ENCODE results near the gene DNMBP.

Gene DNMBP

DNA sequence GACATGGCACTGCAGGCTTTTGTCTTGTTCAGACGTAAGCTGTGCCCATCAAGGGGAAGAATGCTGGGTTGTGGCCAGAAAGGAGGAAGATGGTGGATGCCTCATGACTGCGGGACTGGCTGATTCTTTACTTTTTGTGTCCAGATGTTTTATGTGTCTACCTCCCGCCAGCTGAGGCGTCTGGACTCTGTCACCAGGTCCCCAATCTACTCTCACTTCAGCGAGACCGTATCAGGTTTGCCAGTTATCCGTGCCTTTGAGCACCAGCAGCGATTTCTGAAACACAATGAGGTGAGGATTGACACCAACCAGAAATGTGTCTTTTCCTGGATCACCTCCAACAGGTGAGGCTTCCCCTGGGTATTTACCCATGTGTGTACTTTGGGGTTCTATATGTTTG lies 173.8 kb downstream of the DNMBP start:
- no peak for DNase-seq (ENCODE audit: low read depth in 2 of 2)

DNA sequence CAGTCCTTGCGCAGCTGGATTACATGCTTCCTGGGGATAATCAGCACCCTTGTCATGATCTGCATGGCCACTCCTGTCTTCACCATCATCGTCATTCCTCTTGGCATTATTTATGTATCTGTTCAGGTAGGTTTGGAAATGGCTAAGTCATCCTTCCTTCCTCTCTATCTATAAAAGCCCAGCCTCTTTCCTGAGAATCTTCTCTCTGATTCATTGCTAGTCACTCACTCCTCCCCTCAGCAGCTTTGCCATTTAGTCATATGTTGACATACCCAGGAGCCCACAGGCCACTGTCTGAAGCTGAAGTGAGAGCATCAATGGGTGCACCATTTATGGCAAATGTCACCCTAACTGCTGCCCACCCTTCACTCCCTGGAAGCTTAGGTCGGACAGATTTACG lies 175.3 kb downstream of the DNMBP start:
- DNase-seq (ENCODE audit: low read depth in 2 of 2): peak in 1 of 2 experiments; percentile 20

DNA sequence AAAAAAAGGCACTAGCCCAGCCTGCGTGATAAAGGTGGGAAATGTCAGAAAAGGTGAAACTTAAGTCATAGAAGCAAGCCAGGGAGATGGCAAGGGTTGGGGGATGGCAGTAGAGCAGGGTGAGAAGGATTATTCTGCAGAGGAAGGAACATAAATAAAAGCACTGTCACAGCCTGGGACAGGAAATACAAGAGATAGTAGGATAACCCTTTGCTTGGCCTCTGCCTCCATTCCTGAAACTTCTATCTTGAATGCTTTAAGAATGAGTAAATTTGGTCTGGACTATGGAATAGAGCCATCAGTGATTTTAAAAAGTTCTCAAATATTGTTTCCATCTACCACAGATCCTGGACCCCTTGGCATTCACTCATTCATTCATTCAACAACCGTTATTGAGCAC lies 177.3 kb downstream of the DNMBP start:
- DNase-seq (ENCODE audit: low read depth in 2 of 2): no peak

DNA sequence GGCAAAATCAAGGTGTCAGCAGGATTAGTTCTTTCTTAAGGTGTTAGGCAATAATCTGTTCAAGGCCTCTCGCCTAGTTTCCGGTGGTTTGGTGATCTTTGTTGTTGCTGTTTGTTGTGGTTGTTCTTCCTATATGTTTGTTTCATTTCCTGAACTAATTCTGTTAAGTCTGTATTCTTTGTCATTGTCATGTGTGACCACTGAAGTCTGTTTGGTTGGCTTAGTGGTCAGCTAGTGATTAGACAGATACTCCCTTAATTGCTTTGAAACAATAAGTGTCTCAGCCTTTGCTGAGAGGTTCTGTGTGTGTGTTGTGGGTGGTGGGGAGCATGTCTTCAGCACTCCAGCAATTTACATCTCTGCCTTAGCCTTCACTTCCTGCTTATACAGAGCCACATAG lies 181.3 kb downstream of the DNMBP start:
- no peak for DNase-seq (ENCODE audit: low read depth in 2 of 2)

DNA sequence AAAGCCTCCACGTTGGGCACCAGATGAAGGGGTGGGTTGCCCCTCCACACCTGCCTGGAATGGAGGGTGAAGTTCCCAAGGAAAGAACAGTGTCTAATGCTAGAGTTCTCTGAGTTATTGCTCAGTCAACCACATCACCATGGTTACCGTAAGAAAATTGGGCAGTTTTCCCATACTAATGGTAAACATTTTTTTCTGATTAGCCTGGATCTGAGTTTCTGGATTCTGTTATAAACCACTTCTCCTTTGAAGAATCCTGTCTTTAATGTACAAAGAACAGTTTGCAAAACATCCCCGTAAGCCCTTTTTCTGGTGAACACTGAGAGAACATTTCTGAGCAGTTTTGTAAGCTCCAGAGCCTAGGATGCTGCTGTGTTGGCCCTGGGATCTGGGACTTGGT lies 181.8 kb downstream of the DNMBP start:
- DNase-seq (ENCODE audit: low read depth in 2 of 2): no peak

Data from fibroblast of skin of left quadriceps (primary cell).